Measurements from ENCODE around the gene AIRE.

The AIRE gene

DNA sequence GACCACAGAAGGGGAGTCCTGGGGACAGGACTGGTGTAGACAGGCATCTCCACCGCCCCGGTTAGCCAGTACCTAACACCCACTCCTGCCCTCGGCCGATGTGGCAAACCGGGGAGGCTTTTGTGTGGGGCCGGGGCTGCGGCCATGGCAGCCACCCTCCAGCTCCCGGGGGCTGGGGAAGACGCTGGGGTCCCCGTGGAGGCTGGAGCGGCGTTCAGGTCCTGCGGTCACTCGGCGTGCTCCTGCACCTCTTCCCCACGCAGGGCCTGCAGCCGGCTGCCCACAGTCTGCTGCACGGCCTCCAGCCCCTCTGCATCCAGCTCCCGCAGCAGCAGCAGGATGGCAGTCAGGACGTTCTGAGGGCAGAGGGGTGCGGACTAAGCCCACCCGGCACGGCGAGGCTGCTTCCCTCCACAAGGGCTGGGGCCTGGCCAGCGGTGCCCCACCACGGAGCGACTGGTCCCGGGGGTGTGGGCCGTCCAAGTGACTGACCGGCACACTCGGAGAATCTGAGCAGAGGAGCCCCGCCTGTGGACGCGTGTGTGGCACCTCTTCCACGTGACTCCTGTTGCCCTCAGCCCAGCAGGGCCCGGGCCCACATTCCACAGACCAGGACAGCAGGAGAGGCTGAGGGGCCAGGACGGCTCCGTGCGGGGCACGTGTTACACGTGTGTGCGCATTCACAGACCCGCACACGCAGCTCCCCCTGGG, 44.5 kb downstream of the AIRE start:
- H3K4me1 Mint-ChIP-seq = peaks cover 4% of the 10 kb centered on the region
- no peak overlapping the region for H3K27ac Mint-ChIP-seq
- no peaks in the 10 kb centered on the region for H3K9me3 Mint-ChIP-seq
- DNase-seq = no peak
- no peak overlapping the region for H3K4me3 Mint-ChIP-seq
- ATAC-seq = peak; percentile 5
- H3K27me3 Mint-ChIP-seq = no peaks in the 10 kb centered on the region

- Mint-ChIP-seq H3K4me1 (peaks cover 4% of the 10 kb centered on the region), H3K27me3 (no peaks in the 10 kb centered on the region), H3K27ac (peak overlapping the region in 1 of 2 donors; percentile 85), H3K4me3 (no peak overlapping the region), H3K9me3 (no peaks in the 10 kb centered on the region)
- DNase-seq (no peak), ATAC-seq (no peak)
These were observed 45.0 kb downstream of the AIRE start for GRCh38 chr21:44330698-44331097.

DNA sequence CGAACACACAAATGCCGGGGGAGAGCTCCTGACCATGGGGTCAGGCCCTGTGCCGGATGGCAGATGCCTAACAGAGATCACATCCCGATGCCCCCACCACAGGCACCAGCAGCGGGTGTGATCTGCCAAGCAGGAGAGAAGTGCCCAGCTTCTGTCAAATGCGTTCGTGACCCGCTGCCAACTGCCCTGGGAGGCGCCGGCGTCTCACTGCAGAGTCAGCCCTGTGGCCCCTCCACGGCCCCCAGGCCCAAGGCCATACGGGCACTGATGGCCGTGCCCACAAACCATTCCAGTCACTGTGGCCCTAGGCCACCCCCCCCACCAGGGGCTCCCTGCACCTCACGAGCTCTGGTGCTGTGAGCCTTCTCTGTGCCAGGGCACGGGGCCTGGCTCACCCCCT, 45.5 kb downstream of the AIRE start:
- Mint-ChIP-seq H3K27ac (peak overlapping the region; percentile 31 to 85), H3K27me3 (no peaks in the 10 kb centered on the region), H3K4me1 (peaks cover 4% of the 10 kb centered on the region), H3K9me3 (no peaks in the 10 kb centered on the region), H3K4me3 (no peak overlapping the region)
- ATAC-seq (no peak), DNase-seq (no peak)

GRCh38 chr21:44331650-44332307, 46.1 kb downstream of the AIRE start:
- no peaks in the 10 kb centered on the region for H3K27me3 Mint-ChIP-seq
- no peak for ATAC-seq
- H3K9me3 Mint-ChIP-seq = no peaks in the 10 kb centered on the region
- no peak for DNase-seq
- no peak overlapping the region for H3K4me3 Mint-ChIP-seq
- peak overlapping the region; percentile 31 to 85 for H3K27ac Mint-ChIP-seq
- peaks cover 4% of the 10 kb centered on the region for H3K4me1 Mint-ChIP-seq

DNA sequence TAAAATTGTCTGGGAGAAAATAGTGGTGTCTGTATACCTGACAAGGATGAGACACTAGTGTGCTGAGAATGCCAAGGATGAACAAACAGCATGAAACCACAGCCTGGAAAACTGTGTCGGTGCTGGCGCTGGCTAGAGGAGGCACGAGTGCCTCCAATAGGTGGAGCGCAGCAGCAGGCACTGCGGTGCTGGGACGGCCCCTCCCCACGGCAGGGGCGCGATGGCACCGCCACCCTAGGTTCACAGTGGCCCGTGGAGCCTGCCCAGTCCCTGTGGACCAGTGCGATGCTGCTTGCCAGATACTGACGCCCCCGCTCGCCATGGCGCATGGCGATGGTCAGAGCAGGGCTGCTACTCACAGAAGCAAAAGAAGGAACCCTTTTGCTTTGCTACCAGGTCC, 46.7 kb downstream of the AIRE start:
- Mint-ChIP-seq H3K27me3 (no peaks in the 10 kb centered on the region), H3K27ac (no peak overlapping the region), H3K9me3 (no peaks in the 10 kb centered on the region), H3K4me3 (no peak overlapping the region), H3K4me1 (peaks cover 4% of the 10 kb centered on the region)
- no peak for DNase-seq
- no peak for ATAC-seq

- DNase-seq = no peak
- Mint-ChIP-seq H3K9me3 (no peaks in the 10 kb centered on the region), H3K27me3 (no peaks in the 10 kb centered on the region), H3K27ac (no peak overlapping the region), H3K4me1 (peaks cover 6% of the 10 kb centered on the region), H3K4me3 (no peak overlapping the region)
- no peak for ATAC-seq
These were observed 47.3 kb downstream of the AIRE start for GRCh38 chr21:44332965-44333364.

- H3K4me1 Mint-ChIP-seq = peaks cover 12% of the 10 kb centered on the region
- no peak for ATAC-seq
- no peak for DNase-seq
- H3K27ac Mint-ChIP-seq = no peak overlapping the region
- H3K4me3 Mint-ChIP-seq = no peak overlapping the region
- no peaks in the 10 kb centered on the region for H3K9me3 Mint-ChIP-seq
- H3K27me3 Mint-ChIP-seq = no peaks in the 10 kb centered on the region
These were observed 48.0 kb downstream of the AIRE start for GRCh38 chr21:44333509-44334328.

DNA sequence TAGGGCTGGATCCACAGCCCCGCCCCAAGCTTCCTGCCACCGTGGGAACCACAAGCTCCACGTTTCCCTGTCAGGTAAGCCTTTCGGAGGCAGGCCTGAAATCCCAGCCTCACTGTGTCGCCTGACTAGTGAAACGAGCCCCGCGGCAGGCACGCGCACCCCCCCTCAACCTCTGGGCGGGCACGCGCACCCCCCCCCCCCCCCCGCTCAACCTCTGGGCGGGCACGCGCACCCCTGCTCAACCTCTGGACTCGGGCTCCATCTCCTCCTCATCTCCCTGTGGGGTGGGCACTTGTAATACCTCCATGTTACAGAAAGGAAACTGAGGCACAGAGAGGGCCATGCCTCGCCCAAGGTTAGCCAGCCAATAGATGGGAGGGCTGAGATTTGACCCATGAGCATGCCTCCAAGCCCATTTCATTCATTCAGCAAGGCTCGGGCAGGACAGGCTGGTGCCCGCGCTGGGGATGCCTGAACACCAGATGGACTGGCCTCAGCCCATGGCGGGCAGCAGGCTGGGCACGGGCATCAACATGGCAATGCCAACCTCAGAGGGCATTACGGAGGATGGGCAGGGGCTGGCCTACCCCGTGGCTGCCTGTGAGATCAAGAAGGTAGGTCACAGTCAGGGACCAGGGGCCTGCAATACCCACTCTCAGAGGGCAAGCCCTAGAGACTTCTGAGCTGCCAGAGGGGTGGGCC, 48.8 kb downstream of the AIRE start:
- no peak for DNase-seq
- H3K4me3 Mint-ChIP-seq = no peak overlapping the region
- H3K27ac Mint-ChIP-seq = no peak overlapping the region
- no peak for ATAC-seq
- H3K4me1 Mint-ChIP-seq = peaks cover 12% of the 10 kb centered on the region
- no peaks in the 10 kb centered on the region for H3K9me3 Mint-ChIP-seq
- H3K27me3 Mint-ChIP-seq = no peaks in the 10 kb centered on the region

- H3K4me1 Mint-ChIP-seq = peaks cover 17% of the 10 kb centered on the region
- no peak overlapping the region for H3K27ac Mint-ChIP-seq
- no peak for DNase-seq
- H3K27me3 Mint-ChIP-seq = no peaks in the 10 kb centered on the region
- no peak overlapping the region for H3K4me3 Mint-ChIP-seq
- no peaks in the 10 kb centered on the region for H3K9me3 Mint-ChIP-seq
- ATAC-seq = no peak
These were observed 49.8 kb downstream of the AIRE start for GRCh38 chr21:44335266-44336059.

DNA sequence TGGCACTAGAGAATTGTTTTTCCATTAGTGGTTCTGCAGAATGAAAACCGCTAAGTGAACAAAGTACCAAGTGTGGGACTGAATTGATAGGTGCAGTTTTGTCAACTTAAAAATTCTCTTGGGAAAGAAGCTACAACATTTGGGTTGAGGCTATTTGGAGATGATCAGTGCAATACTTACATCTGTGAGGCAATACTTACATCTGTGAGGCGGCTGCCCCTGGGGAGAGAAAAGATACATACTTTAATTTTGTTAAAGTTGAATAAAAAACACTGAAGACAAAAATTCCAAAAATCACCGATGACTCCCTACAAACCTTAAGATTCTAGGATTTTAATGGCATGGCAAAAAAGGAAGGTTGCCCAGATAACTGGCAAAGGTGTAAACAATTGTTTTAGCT, 51.8 kb downstream of the AIRE start:
- Mint-ChIP-seq H3K27me3 (no peaks in the 10 kb centered on the region), H3K4me1 (peaks cover 20% of the 10 kb centered on the region)

GRCh38 chr21:44337941-44338895, 52.5 kb downstream of the AIRE start:
- Mint-ChIP-seq H3K4me1 (peaks cover 20% of the 10 kb centered on the region), H3K27me3 (no peaks in the 10 kb centered on the region), H3K9me3 (no peaks in the 10 kb centered on the region), H3K27ac (peak overlapping the region; percentile 48 to 92), H3K4me3 (peak overlapping the region in 1 of 2 donors; percentile 44)
- DNase-seq (no peak), ATAC-seq (peak; percentile 2)

More for the DNA sequence above, 51.8 kb downstream of the AIRE start:
- Mint-ChIP-seq H3K27ac (peak overlapping the region in 1 of 2 donors; percentile 48), H3K9me3 (no peaks in the 10 kb centered on the region), H3K4me3 (no peak overlapping the region)
- DNase-seq = no peak
- no peak for ATAC-seq

DNA sequence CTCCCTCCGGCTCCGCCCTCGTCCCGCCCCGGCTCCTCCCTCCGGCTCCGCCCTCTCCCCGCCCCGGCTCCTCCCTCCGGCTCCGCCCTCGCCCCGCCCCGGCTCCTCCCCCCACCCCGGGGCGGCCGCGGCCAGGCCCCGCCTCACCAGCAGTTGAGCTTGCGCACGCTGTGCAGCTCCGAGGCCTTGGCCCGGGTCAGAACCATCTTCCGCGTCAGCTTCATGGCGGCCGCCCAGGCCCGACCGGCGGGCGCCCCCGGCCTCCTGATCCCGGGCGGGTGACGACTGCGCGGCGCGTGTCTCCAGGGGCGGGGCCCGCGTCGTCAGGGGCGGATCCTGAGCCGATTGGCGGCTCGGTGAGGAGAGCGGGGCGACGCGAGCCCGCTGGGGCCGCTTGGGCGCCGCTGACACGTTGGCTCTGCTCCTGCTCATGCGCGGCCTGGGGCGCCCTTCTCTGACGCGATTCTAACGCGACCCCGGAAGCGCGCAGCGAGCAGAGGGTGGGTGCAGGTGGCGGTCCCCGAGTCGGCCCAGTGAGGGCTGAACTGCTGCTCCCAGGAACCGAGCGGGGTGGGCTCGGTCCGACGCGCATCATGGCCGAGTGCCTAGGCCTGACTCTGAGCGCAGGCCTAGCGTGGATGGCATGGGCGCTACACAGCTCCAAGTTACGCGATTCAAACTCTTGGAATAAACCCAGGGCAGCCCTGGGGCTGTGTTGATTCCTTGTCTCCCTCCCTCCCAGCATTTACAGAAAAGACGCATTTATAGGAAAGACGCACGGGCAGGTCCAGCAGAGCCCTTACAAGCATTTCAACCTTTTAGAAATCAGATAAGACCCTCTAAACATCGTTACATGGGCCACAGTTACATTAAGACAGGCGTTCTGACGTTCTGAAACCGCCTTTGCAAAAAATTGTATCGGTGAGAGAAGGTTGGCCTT, 53.6 kb downstream of the AIRE start, which contains the start of gene CFAP410:
TSS of gene CFAP410 (minus strand) at position 420 of the 940 bp plus-strand sequence. CDS start at position 224, 196 bp downstream.
- Mint-ChIP-seq H3K4me1 (peaks cover 20% of the 10 kb centered on the region), H3K27ac (peak within 1 kb of the TSS; percentile 98), H3K9me3 (no peaks in the 10 kb centered on the region), H3K4me3 (peak within 1 kb of the TSS; percentile 98 to 99), H3K27me3 (no peaks in the 10 kb centered on the region)
- ATAC-seq (peak; percentile 95), DNase-seq (peak; percentile 96)
